ENCODE data around the gene PTPRG. TPM values are rescaled to one million over a fixed set of nuclear protein-coding genes. Genes with fewer than 3 reads are reported as not detected.

PTPRG gene
- total RNA-seq, 3 donors from 2014 or later, result 28.9 to 54.7 (median 40.4) TPM

DNA sequence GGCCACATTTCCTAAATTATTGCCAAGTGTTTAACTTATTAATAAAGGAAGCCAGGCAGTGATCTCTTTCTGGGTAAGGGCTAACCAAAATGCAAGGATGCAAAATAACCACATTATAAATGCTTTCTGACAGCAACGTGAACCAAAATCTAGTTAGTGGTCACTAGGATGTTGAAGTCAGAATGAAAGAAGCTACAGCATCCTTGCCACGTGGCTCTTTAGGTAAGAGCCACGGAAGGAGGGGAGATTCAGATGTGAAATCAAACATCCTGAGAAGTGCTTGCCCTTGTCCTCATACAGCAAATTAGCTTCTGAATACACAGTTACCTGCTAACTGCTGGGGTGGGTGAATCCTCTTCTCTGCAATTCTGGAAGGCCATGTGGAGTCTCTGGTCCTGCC is 565.7 kb downstream of the PTPRG start:
- DNase-seq, result no peak
- TF ChIP-seq, protein P1, sequence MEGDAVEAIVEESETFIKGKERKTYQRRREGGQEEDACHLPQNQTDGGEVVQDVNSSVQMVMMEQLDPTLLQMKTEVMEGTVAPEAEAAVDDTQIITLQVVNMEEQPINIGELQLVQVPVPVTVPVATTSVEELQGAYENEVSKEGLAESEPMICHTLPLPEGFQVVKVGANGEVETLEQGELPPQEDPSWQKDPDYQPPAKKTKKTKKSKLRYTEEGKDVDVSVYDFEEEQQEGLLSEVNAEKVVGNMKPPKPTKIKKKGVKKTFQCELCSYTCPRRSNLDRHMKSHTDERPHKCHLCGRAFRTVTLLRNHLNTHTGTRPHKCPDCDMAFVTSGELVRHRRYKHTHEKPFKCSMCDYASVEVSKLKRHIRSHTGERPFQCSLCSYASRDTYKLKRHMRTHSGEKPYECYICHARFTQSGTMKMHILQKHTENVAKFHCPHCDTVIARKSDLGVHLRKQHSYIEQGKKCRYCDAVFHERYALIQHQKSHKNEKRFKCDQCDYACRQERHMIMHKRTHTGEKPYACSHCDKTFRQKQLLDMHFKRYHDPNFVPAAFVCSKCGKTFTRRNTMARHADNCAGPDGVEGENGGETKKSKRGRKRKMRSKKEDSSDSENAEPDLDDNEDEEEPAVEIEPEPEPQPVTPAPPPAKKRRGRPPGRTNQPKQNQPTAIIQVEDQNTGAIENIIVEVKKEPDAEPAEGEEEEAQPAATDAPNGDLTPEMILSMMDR (IDR thresholded peaks at IDR 0.05), result no peak
- H3K9me3 ChIP-seq, result peaks cover 3% of the 10 kb centered on the region
- no peak overlapping the region for H3K4me3 ChIP-seq
- H3K4me1 ChIP-seq (ENCODE audit: low read depth), result no peaks in the 10 kb centered on the region
- no peaks in the 10 kb centered on the region for H3K36me3 ChIP-seq (ENCODE audit: low read depth)
- ATAC-seq, result no peak
- intact Hi-C loops (cut with DNase I, micrococcal nuclease), result no loop called here

DNA sequence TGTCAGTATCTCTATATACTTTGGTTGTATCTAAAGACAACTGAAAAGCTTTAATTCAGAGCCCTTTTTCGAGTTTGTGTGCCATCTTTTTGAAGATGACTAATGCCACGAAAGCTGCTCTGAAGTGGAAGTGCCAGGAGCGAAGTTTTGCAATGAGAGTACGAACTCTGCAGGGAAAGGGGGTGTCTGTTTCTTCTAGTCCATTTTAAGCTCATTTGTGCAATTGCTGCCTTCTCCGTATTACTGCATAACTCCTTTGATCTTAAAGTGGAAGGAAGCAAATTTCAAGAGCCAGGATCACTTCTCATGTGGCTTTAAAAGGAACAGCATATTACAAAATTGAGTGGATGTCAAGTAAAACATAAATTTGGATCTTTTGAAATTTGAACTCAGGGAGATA is 566.7 kb downstream of the PTPRG start:
- TF ChIP-seq, protein P1 (IDR thresholded peaks at IDR 0.05), result no peak
- Histone ChIP-seq H3K36me3 (ENCODE audit: low read depth) (no peaks in the 10 kb centered on the region), H3K9me3 (no peaks in the 10 kb centered on the region), H3K4me3 (no peak overlapping the region), H3K4me1 (ENCODE audit: low read depth) (no peaks in the 10 kb centered on the region)
- DNase-seq, result no peak
- intact Hi-C loops (cut with DNase I, micrococcal nuclease), result no loop called here
- ATAC-seq, result no peak

DNA sequence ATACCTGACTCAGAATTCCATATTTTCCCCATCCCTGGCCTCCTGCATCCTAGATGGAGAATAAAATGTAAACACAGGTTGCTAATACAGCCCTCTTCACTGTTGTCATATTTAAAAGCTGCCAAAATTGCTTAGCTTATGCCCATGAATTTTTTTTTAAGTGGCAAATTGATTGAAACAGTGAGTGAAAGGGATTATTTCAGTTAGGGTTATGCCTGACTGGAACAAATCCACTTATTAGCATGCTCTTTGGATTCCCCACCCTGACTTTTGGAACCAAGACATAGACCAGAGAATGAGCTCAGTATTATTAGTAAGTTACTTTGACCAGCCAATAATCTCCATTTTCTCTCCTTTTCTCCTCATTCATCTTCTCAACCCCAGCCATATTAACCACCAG is 567.3 kb downstream of the PTPRG start:
- ATAC-seq, result no peak
- intact Hi-C loops (cut with DNase I, micrococcal nuclease), result no loop called here
- Histone ChIP-seq H3K4me3 (no peak overlapping the region), H3K4me1 (ENCODE audit: low read depth) (peaks cover under 1% of the 10 kb centered on the region), H3K36me3 (ENCODE audit: low read depth) (no peaks in the 10 kb centered on the region), H3K9me3 (no peaks in the 10 kb centered on the region)
- DNase-seq, result no peak
- TF ChIP-seq, protein P1 (IDR thresholded peaks at IDR 0.05), result no peak

DNA sequence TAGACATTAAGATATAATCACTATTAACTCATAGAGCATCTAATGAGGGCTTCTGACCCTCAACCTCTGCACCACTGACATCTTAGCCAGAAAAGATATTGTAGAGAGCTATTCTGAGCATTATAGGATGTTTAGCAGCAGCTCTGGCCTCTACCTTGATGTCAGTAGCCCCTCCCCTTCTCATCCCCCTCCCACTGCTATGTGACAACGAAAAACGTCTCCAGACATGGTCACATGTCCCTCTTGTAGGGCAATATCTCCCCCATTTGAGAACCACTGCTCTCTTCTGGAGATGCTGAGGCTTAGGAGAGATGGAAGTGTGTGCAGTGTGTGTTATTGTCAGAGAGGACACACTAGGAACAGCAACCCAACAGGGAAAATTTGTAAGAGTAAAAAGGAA is 569.7 kb downstream of the PTPRG start:
- DNase-seq (no peak), ATAC-seq (no peak)
- TF ChIP-seq, protein P1 (IDR thresholded peaks at IDR 0.05), result no peak
- H3K4me3 ChIP-seq, result no peak overlapping the region
- H3K9me3 ChIP-seq, result no peaks in the 10 kb centered on the region
- intact Hi-C loops (cut with DNase I, micrococcal nuclease), result no loop called here
- peaks cover 7% of the 10 kb centered on the region for H3K4me1 ChIP-seq (ENCODE audit: low read depth)
- H3K36me3 ChIP-seq (ENCODE audit: low read depth), result no peaks in the 10 kb centered on the region

DNA sequence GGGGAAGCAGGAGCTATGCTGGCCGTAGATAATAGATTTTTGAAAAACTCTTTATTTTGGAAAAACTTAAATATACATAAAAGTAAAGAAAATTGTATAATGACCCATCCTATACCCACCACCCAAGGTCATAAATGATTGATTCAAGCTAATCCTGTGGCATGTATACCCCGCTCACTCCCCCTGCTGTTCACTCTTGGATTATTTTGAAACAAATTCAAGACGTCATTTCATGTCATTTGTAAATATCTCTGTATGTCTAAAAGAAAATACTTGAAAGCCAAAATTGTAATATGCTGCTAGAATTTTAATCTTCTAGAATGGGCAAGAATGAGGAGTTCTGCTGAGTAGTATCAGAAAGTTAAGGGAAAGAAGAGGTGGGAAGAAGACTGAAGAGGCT is 570.2 kb downstream of the PTPRG start:
- H3K4me3 ChIP-seq, result no peak overlapping the region
- intact Hi-C loops (cut with DNase I, micrococcal nuclease), result no loop called here
- peaks cover 7% of the 10 kb centered on the region for H3K4me1 ChIP-seq (ENCODE audit: low read depth)
- H3K9me3 ChIP-seq, result no peaks in the 10 kb centered on the region
- no peaks in the 10 kb centered on the region for H3K36me3 ChIP-seq (ENCODE audit: low read depth)
- TF ChIP-seq, protein P1 (IDR thresholded peaks at IDR 0.05), result no peak
- no peak for DNase-seq
- ATAC-seq, result no peak

DNA sequence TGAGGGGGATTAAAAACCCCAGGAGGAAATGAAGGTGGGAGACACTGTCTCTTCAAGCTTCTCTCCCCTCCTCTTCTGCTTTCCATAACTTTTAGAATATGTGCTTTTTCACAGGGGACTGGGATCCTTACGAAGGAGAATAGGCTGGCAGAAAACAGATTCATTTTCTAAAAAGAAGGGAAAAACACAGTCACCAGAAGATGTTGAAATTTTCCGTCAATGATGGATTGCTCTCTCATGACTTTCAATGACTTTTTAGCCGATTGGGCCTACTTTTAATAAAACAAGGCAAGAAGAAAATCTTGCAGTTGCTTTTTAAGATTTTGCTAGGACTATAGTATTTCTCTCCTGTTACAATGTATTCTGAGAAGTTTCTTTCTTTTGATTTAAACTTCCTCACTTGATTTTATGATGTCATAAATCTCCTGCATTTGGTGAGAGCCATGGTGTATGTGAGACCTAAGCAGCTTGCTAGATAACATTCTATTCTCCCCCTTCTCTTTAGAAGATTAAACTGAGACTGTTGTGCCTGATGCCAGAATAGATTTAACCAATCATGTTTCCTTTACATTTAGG is 570.7 kb downstream of the PTPRG start:
- TF ChIP-seq, protein P1 (IDR thresholded peaks at IDR 0.05), result no peak
- Histone ChIP-seq H3K4me3 (no peak overlapping the region), H3K9me3 (no peaks in the 10 kb centered on the region), H3K4me1 (ENCODE audit: low read depth) (peaks cover 7% of the 10 kb centered on the region), H3K36me3 (ENCODE audit: low read depth) (no peaks in the 10 kb centered on the region)
- ATAC-seq (no peak), DNase-seq (no peak)
- intact Hi-C loops (cut with DNase I, micrococcal nuclease), result no loop called here

Measured in mucosa of descending colon (tissue), 3 donors.